Heart right ventricle (tissue), 16 donors: Measurements from ENCODE around the gene SYNDIG1. TPM values are rescaled to one million over a fixed set of nuclear protein-coding genes. Genes with fewer than 3 reads are reported as not detected.
"Not testable (repeated sequence)": the region's sequence is repeated elsewhere in the genome, so short reads cannot be mapped to it uniquely, and the experiment has no call there.

Source experiments
- ATAC-seq, 8 donors: fragments of 200-7000 bp; cut with Tn5 transposase; one replicate each; pipeline ENCODE4 v1.9.1; 2020; ENCODE audit warnings: mild to moderate bottlenecking in 8 of 8, moderate library complexity in 8 of 8, moderate number of reproducible peaks in 1 of 8
- DNase-seq, 2 donors: peaks; one replicate each; pipeline ENCODE4 v3.0.0-alpha.2; 2020
- H3K27ac ChIP-seq, 10 donors: fragments of 200-600 bp; sonication (generic) in 2 of 10; one replicate each; pipeline versions ENCODE4 v1.5.0 to v1.8.0; 2020 to 2022; ENCODE audit warnings: mild to moderate bottlenecking in 3 of 10
- H3K27me3 ChIP-seq, 7 donors: fragments of 200-600 bp; one replicate each; pipeline ENCODE4 v1.8.0; 2021 to 2022; ENCODE audit warnings: mild to moderate bottlenecking in 2 of 7
- H3K36me3 ChIP-seq, 9 donors: fragments of 200-600 bp; sonication (generic) in 1 of 9; one replicate each; pipeline versions ENCODE4 v1.5.0 to v1.8.0; 2020 to 2022; ENCODE audit warnings: mild to moderate bottlenecking in 2 of 9
- H3K4me1 ChIP-seq, 9 donors: fragments of 200-600 bp; sonication (generic) in 1 of 9; one replicate each; pipeline versions ENCODE4 v1.5.0 to v1.8.0; 2020 to 2022; ENCODE audit warnings: mild to moderate bottlenecking in 4 of 9
- H3K4me3 ChIP-seq, 10 donors: fragments of 200-600 bp; sonication (generic) in 2 of 10; one replicate each; pipeline versions ENCODE4 v1.5.0 to v1.8.0; 2020 to 2022; ENCODE audit warnings: mild to moderate bottlenecking in 7 of 10, moderate library complexity in 2 of 10
- H3K9me3 ChIP-seq, 11 donors: fragments of 200-600 bp in 10 of 11; sonication (generic) in 2 of 11; one replicate each; pipeline versions ENCODE4 v1.5.0 to v1.8.0; 2013 to 2022; ENCODE audit warnings: mild to moderate bottlenecking in 2 of 11, control low read depth in 1 of 11, moderate library complexity in 1 of 11
- CTCF ChIP-seq, 9 donors: fragments of 200-600 bp; sonication (generic) in 2 of 9; IDR thresholded peaks; one replicate each; pipeline versions ENCODE4 v1.5.0 to v1.8.0; 2021 to 2022; ENCODE audit warnings: antibody characterized with exemption in 9 of 9, mild to moderate bottlenecking in 5 of 9, moderate library complexity in 1 of 9
- WGBS, 2 donors: extraction: QIAGEN DNeasy Blood & Tissue Kit; methylation state at CpG; one replicate each; pipeline ENCODE4 v1.1.7; 2013; ENCODE audit warnings: inconsistent platforms in 1 of 2; 5-methylcytosine and 5-hydroxymethylcytosine counted together
- intact Hi-C, 10 donors: fragments of 100-400 bp; cut with DNase I; formaldehyde crosslinking; loops; one replicate each; pipeline versions ENCODE4 v1.11.1 to v1.14.2; 2022
- polyA plus RNA-seq, 2 donors: library from polyadenylated mRNA; stranded (reverse); fragments of 200-250 nt; gene quantifications; one replicate each; pipeline ENCODE4 v1.2.3, GENCODE V29; 2013
- total RNA-seq, 10 donors: library from RNA; stranded (reverse); fragmentation: NEBNext Ultra II Directional in 3 of 10; extraction: Animal tissue kit (Norgen Biotek cat#: 25700) in 3 of 10; gene quantifications; one replicate each; pipeline versions ENCODE4 v1.2.1 to v1.2.4, GENCODE V29; 2021 to 2023
- donor health status: Arrhythmogenic right ventricular cardiomyopathy.
- donor health status: ischemic (EF 13 %, LVEDD 7.1; RV severe dilation, severe dysfunction).
- donor health status: healthy with polysubstance abuse.
- donor health status: DM: no; HTN: yes; CAD: no.
- donor health status: DM: no; HTN: no; CAD: no.
- donor health status: ischemic (EF 25% LVEDD 6.9; RV normal size, moderate dysfunction).
- donor health status: ischemic (EF 25% LVEDD 5.7; RV mildly dilated, moderate dysfunction).
- donor health status: healthy.
- donor health status: DM: yes; HTN: yes; CAD: no.
- donor health status: Ischemic cardiomyopathy.
- donor health status: ischemic (EF 35%, LVEDD 5.7; RV mildly dilated, moderate dysfunction).
- donor health status: nonischemic (EF 11% LVEDD 7.7; RV severe dilation, severe dysfunction).
- donor health status: DM: yes; HTN: yes; CAD: no.
- donor health status: PGD.
- donor health status: ischemic (EF 29% LVEDD 5.4; RV normal size, mild dysfunction).
- donor health status: nonischemic (EF 23%, LVEDD 6.1; RV moderate dilation, normal function).

SYNDIG1 gene
- total and polyA plus RNA-seq, 12 donors: 8.6 to 34.7 (median 19.9) TPM

DNA sequence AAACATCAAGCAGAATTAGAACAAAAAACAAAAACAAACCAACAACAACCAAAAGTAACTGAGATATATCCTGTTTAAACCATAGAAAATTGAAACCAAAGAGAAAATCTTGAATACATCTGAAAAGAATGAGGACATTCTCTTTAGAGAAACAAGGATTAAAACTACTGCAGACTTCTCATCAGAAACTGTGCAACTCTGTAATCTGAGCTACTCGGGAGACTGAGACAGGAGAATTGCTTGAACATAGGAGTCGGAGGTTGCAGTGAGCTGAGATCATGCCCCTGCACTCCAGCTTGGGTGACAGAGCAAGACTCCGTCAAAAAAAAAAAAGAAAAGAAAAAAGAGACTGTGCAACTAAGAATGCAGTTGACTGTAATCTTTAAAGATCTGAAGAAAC lies 153.4 kb downstream of the SYNDIG1 start:
- no peaks in the 10 kb centered on the region for H3K27me3 ChIP-seq
- no peak overlapping the region for H3K4me3 ChIP-seq
- WGBS, 2 donors: 71 to 80% methylated on average over 3 of the region's 3 CpGs
- ATAC-seq: no peak
- no peak for TF ChIP-seq CTCF (IDR thresholded peaks at IDR 0.05)
- no peak for DNase-seq
- H3K36me3 ChIP-seq: no peaks in the 10 kb centered on the region
- H3K27ac ChIP-seq: no peak overlapping the region
- H3K4me1 ChIP-seq: peaks cover 0 to 10% (median 0%) of the 10 kb centered on the region in 9 donors
- H3K9me3 ChIP-seq: no peaks in the 10 kb centered on the region
- intact Hi-C loops: no loop called here

- ATAC-seq, intact Hi-C loops, H3K36me3 ChIP-seq, DNase-seq, H3K27me3 ChIP-seq, H3K4me3 ChIP-seq, H3K27ac ChIP-seq, H3K9me3 ChIP-seq: not testable (repeated sequence)
- peaks cover 0 to 17% (median 0%) of the 10 kb centered on the region in 9 donors for H3K4me1 ChIP-seq
- 96 to 97% methylated on average over 18 to 20 of the region's 29 CpGs for WGBS, 2 donors
Measured at GRCh38 chr20:24626141-24626540, 156.7 kb downstream of the SYNDIG1 start.

DNA sequence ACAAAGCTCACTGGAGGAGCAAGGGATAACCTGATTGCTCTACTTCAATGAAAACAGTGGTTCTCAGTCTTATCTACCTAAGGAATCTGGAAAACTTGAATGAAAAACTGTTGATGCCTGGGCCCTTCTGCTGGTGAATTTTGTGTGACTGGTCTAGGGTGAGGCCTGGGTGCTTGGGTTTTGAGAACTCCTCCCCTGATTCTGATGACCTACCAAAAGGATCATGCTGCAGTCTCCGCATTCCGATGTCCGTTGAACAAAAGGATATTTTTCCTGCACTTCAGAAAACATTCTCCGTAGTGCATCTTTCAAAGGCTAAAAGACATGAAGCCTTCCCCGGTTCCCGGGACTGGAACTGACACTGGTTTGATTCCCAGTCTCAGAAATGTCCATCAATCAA lies 157.9 kb downstream of the SYNDIG1 start:
- H3K27me3 ChIP-seq: no peaks in the 10 kb centered on the region
- no peaks in the 10 kb centered on the region for H3K9me3 ChIP-seq
- DNase-seq: no peak
- no peak overlapping the region for H3K4me3 ChIP-seq
- intact Hi-C loops: no loop called here
- no peak for ATAC-seq
- TF ChIP-seq CTCF (IDR thresholded peaks at IDR 0.05): no peak
- H3K4me1 ChIP-seq: peaks cover 0 to 17% (median 0%) of the 10 kb centered on the region in 9 donors
- no peaks in the 10 kb centered on the region for H3K36me3 ChIP-seq
- 83 to 86% methylated on average over 6 of the region's 6 CpGs for WGBS, 2 donors
- no peak overlapping the region for H3K27ac ChIP-seq

GRCh38 chr20:24627926-24628325 lies 158.5 kb downstream of the SYNDIG1 start:
- Histone ChIP-seq H3K27ac (no peak overlapping the region), H3K4me1 (peaks cover 0 to 17% (median 0%) of the 10 kb centered on the region in 9 donors), H3K36me3 (no peaks in the 10 kb centered on the region), H3K9me3 (no peaks in the 10 kb centered on the region), H3K4me3 (no peak overlapping the region), H3K27me3 (no peaks in the 10 kb centered on the region)
- intact Hi-C loops: no loop called here
- ATAC-seq (no peak), DNase-seq (no peak)
- 52 to 62% methylated on average over 12 of the region's 12 CpGs for WGBS, 2 donors
- TF ChIP-seq CTCF (IDR thresholded peaks at IDR 0.05): no peak

DNA sequence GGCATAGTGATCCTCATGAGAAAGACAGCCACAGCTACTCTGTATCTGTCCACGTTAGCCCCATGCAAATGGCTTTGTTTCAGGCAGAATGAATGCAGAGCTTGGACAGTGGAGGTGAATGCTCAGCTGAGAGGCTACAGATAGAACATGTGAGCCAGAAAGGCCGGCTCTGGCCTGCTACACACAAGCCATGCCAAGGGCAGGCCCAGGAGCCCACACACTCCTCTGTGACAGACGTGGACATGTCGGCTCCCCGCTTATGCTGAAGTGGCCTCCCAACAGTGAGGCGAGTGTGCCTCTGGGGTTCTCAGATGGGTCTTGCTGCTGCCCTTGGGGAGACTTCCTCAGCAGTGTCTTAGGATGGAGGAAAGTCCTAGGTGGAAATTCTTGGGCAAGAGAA lies 159.6 kb downstream of the SYNDIG1 start:
- peak in 4 of 8 donors; percentile 58 to 70 (median 60) for ATAC-seq
- WGBS, 2 donors: 70 to 73% methylated on average over 6 of the region's 6 CpGs
- intact Hi-C loops: no loop called here

More for the DNA sequence above, 159.6 kb downstream of the SYNDIG1 start:
- Histone ChIP-seq H3K36me3 (no peaks in the 10 kb centered on the region), H3K27ac (no peak overlapping the region), H3K4me3 (no peak overlapping the region), H3K27me3 (no peaks in the 10 kb centered on the region), H3K4me1 (peaks cover 0 to 17% (median 0%) of the 10 kb centered on the region in 9 donors), H3K9me3 (no peaks in the 10 kb centered on the region)
- DNase-seq: no peak
- no peak for TF ChIP-seq CTCF (IDR thresholded peaks at IDR 0.05)
